ENCODE measurements around the gene RBBP5.

RBBP5 gene

GRCh38 chr1:205108464-205108863 is 13.3 kb downstream of the RBBP5 start:
- no peaks in the 10 kb centered on the region for H3K9me3 ChIP-seq
- TF ChIP-seq CTCF (IDR thresholded peaks at IDR 0.05; ENCODE audit: low read depth, low read length), result no peak
- DNase-seq, result no peak
- no peak overlapping the region for H3K4me3 ChIP-seq (ENCODE audit: low read depth, low read length)
- H3K36me3 ChIP-seq, result peaks cover 47% of the 10 kb centered on the region
- H3K27me3 ChIP-seq, result no peaks in the 10 kb centered on the region
- no peaks in the 10 kb centered on the region for H3K4me1 ChIP-seq

- no peak for TF ChIP-seq CTCF (IDR thresholded peaks at IDR 0.05; ENCODE audit: low read depth, low read length)
- Histone ChIP-seq H3K4me3 (ENCODE audit: low read depth, low read length) (no peak overlapping the region), H3K9me3 (no peaks in the 10 kb centered on the region), H3K27me3 (no peaks in the 10 kb centered on the region), H3K36me3 (peaks cover 51% of the 10 kb centered on the region), H3K4me1 (no peaks in the 10 kb centered on the region)
- DNase-seq, result no peak
Measured at GRCh38 chr1:205107327-205107726, 14.5 kb downstream of the RBBP5 start.

GRCh38 chr1:205102404-205102803 is 19.4 kb downstream of the RBBP5 start:
- H3K4me3 ChIP-seq (ENCODE audit: low read depth, low read length), result no peak overlapping the region
- no peaks in the 10 kb centered on the region for H3K27me3 ChIP-seq
- DNase-seq, result no peak
- H3K36me3 ChIP-seq, result peaks cover 77% of the 10 kb centered on the region
- no peaks in the 10 kb centered on the region for H3K9me3 ChIP-seq
- no peaks in the 10 kb centered on the region for H3K4me1 ChIP-seq
- TF ChIP-seq CTCF (IDR thresholded peaks at IDR 0.05; ENCODE audit: low read depth, low read length), result no peak

- no peak for DNase-seq
- H3K36me3 ChIP-seq, result peaks cover 83% of the 10 kb centered on the region
- H3K27me3 ChIP-seq, result no peaks in the 10 kb centered on the region
- H3K4me3 ChIP-seq (ENCODE audit: low read depth, low read length), result no peak overlapping the region
- H3K9me3 ChIP-seq, result no peaks in the 10 kb centered on the region
- TF ChIP-seq CTCF (IDR thresholded peaks at IDR 0.05; ENCODE audit: low read depth, low read length), result no peak
- H3K4me1 ChIP-seq, result no peaks in the 10 kb centered on the region
Measured at GRCh38 chr1:205098242-205098641, 23.5 kb downstream of the RBBP5 start.

GRCh38 chr1:205095422-205095821 is 26.4 kb downstream of the RBBP5 start:
- H3K27me3 ChIP-seq, result no peaks in the 10 kb centered on the region
- TF ChIP-seq CTCF (IDR thresholded peaks at IDR 0.05; ENCODE audit: low read depth, low read length), result no peak
- no peak overlapping the region for H3K4me3 ChIP-seq (ENCODE audit: low read depth, low read length)
- peaks cover 77% of the 10 kb centered on the region for H3K36me3 ChIP-seq
- H3K9me3 ChIP-seq, result no peaks in the 10 kb centered on the region
- DNase-seq, result no peak
- H3K4me1 ChIP-seq, result no peaks in the 10 kb centered on the region

- H3K4me3 ChIP-seq (ENCODE audit: low read depth, low read length), result no peak overlapping the region
- TF ChIP-seq CTCF (IDR thresholded peaks at IDR 0.05; ENCODE audit: low read depth, low read length), result no peak
- H3K4me1 ChIP-seq, result no peaks in the 10 kb centered on the region
- H3K36me3 ChIP-seq, result peaks cover 49% of the 10 kb centered on the region
- H3K27me3 ChIP-seq, result no peaks in the 10 kb centered on the region
- DNase-seq, result no peak
- H3K9me3 ChIP-seq, result no peaks in the 10 kb centered on the region
Measured at GRCh38 chr1:205091043-205091740, 30.6 kb downstream of the RBBP5 start.
